ENCODE data around the gene SP5. TPM values are rescaled to one million over a fixed set of nuclear protein-coding genes. Genes with fewer than 3 reads are reported as not detected.
"Not testable (repeated sequence)": the region's sequence is repeated elsewhere in the genome, so short reads cannot be mapped to it uniquely, and the experiment has no call there.

The SP5 gene
- total and polyA plus RNA-seq, 12 donors: 0.16 to 9.2 (median 2.8) TPM

DNA sequence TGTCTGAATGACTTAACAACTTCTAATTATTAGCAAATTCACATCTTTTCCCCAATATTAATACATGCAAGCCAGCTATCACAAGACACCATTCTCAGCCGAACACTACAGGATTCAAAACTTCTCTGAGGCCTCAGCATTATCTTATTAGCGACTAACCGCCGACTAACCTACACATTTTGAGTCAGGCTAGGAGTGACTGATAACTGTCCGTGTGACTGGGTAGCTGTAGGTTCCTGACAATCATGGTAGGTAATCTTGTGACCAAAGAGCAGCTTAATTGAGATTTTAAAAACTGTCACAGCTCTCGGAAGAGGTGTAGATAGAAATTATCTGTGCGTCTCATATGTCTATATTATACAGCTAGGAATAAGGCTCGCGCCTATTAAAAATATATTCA lies 44.1 kb upstream of the SP5 start:
- no peaks in the 10 kb centered on the region for H3K4me1 ChIP-seq (replicated peaks in 1 of 2)
- 83 to 88% (median 85%) methylated on average over 9 of the region's 9 CpGs for WGBS, 4 donors
- H3K27me3 ChIP-seq: no peaks in the 10 kb centered on the region
- intact Hi-C loops (cut with DNase I): no loop called here
- DNase-seq: no peak
- no peaks in the 10 kb centered on the region for H3K9me3 ChIP-seq (replicated peaks in 1 of 3)
- TF ChIP-seq, protein P1, sequence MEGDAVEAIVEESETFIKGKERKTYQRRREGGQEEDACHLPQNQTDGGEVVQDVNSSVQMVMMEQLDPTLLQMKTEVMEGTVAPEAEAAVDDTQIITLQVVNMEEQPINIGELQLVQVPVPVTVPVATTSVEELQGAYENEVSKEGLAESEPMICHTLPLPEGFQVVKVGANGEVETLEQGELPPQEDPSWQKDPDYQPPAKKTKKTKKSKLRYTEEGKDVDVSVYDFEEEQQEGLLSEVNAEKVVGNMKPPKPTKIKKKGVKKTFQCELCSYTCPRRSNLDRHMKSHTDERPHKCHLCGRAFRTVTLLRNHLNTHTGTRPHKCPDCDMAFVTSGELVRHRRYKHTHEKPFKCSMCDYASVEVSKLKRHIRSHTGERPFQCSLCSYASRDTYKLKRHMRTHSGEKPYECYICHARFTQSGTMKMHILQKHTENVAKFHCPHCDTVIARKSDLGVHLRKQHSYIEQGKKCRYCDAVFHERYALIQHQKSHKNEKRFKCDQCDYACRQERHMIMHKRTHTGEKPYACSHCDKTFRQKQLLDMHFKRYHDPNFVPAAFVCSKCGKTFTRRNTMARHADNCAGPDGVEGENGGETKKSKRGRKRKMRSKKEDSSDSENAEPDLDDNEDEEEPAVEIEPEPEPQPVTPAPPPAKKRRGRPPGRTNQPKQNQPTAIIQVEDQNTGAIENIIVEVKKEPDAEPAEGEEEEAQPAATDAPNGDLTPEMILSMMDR (IDR thresholded peaks at IDR 0.05): no peak
- no peak for TF ChIP-seq POLR2A (IDR thresholded peaks at IDR 0.05)
- no peak overlapping the region for H3K4me3 ChIP-seq
- no peak overlapping the region for H3K27ac ChIP-seq
- H3K36me3 ChIP-seq (replicated peaks in 1 of 2): no peaks in the 10 kb centered on the region

DNA sequence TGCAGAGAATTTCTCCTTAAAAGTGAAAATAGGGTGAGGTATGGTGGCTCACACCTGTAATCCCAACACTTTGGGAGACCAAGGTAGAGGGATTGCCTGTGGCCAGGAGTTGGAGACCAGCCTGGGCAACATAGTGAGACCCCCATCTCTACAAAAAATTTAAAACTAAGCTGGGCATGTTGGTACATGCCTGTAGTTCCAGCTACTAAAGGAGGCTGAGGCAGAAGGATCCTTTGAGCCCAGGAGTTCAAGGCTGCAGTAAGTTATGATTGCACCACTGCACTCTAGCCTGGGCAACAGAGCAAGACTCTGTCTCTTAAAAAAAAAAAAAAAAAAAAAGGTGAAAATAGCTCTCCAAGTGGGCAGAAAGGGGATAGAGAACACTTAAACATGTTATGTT lies 40.9 kb upstream of the SP5 start:
- DNase-seq; H3K4me3 ChIP-seq; H3K27me3 ChIP-seq; H3K27ac ChIP-seq; intact Hi-C loops (cut with DNase I); H3K36me3 ChIP-seq (replicated peaks in 1 of 2); H3K4me1 ChIP-seq (replicated peaks in 1 of 2); H3K9me3 ChIP-seq (replicated peaks in 1 of 3): not testable (repeated sequence)

DNA sequence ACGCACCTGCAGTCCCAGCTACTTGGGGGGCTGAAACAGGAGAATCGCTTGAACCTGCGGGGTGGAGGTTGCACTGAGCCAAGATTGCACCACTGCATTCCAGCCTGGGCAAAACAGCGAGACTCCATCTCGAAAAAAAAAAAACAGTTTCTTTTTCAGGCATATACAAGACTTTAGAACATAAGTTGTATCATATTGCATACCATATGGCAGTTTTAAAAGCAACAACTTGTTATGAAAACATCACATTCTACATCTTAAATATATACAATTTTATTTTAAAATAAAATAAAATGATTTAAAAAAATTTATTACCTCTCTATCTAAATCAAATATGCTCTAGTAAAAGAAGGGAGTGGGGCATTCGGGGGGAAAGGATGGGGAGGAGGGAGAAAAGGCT lies 39.4 kb upstream of the SP5 start:
- TF ChIP-seq POLR2A (IDR thresholded peaks at IDR 0.05): no peak
- TF ChIP-seq, protein P1 (IDR thresholded peaks at IDR 0.05): no peak
- Histone ChIP-seq H3K27me3 (no peaks in the 10 kb centered on the region), H3K36me3 (replicated peaks in 1 of 2) (no peaks in the 10 kb centered on the region), H3K4me1 (replicated peaks in 1 of 2) (no peaks in the 10 kb centered on the region), H3K4me3 (no peak overlapping the region), H3K27ac (no peak overlapping the region), H3K9me3 (replicated peaks in 1 of 3) (no peaks in the 10 kb centered on the region)
- 82 to 89% (median 87%) methylated on average over 6 of the region's 6 CpGs for WGBS, 4 donors
- no peak for DNase-seq
- intact Hi-C loops (cut with DNase I): no loop called here

DNA sequence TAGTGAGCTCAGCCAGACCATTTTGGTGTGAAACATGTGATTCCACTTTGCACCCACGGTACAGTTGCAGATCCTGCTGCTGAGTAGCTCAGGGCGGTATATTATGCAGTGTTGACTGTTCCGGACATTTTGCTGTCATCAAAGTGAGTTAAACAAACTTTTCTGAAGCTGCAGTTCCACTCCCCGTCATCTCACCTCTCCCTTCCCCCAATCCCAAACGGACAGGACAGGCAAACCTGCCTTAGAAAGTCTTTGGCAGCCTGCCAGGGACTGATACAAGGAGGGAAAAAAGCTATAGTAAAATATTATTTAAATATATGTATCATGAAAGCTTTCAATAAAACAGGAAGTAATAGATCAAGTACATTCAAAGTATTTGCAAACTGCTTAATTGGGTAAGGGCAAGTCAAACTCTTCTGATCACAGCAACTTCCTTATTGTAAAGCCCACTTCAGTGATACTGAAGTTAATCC lies 35.5 kb upstream of the SP5 start:
- 45 to 56% (median 51%) methylated on average over 5 of the region's 5 CpGs for WGBS, 4 donors
- Histone ChIP-seq H3K27ac (no peak overlapping the region), H3K4me3 (no peak overlapping the region), H3K36me3 (replicated peaks in 1 of 2) (no peaks in the 10 kb centered on the region), H3K9me3 (replicated peaks in 1 of 3) (no peaks in the 10 kb centered on the region), H3K4me1 (replicated peaks in 1 of 2) (no peaks in the 10 kb centered on the region), H3K27me3 (no peaks in the 10 kb centered on the region)
- intact Hi-C loops (cut with DNase I): no loop called here
- TF ChIP-seq POLR2A (IDR thresholded peaks at IDR 0.05): no peak
- DNase-seq: no peak

DNA sequence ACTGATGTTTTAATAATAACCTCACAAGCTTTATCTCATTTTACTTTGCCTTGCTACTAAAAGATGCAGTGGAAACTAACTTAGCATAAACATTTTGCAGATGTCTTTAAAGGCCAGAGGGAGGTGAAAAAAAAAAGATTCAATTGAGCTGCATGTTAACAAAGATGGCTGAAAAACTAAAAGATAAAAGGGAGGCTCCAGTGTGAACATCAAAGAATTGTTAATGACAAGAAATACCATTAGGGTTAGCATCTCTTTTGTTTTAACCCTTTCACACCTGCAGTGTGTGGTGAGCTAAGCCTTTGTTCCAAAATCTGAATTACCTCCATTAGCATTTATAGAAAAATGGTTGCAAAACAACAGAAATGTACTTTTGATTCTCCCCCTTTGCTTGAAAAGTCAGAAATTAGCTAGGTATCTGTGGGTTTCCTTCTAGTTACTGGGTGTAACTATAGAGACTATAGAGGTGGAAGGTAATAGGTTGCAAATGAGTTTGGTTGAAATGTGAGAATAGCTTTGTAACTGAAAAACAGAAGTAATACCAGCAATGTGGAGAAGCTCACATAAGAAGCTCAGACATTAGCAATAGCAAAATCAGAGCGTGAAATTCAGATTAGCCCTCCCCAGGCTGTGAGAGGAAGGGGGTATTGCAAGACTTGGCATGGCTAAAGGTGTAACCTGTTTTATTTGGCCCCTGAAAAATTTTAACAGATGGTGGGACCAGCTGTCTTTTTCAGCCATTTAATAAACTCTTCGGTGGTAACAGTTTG lies 34.8 kb upstream of the SP5 start:
- 66 to 75% (median 69%) methylated on average over 2 of the region's 2 CpGs for WGBS, 4 donors
- H3K27me3 ChIP-seq: no peaks in the 10 kb centered on the region
- H3K9me3 ChIP-seq (replicated peaks in 1 of 3): no peaks in the 10 kb centered on the region
- TF ChIP-seq, protein P1 (IDR thresholded peaks at IDR 0.05): no peak
- TF ChIP-seq POLR2A (IDR thresholded peaks at IDR 0.05): no peak
- no peak for DNase-seq
- H3K36me3 ChIP-seq (replicated peaks in 1 of 2): no peaks in the 10 kb centered on the region
- intact Hi-C loops (cut with DNase I): no loop called here
- no peaks in the 10 kb centered on the region for H3K4me1 ChIP-seq (replicated peaks in 1 of 2)
- H3K4me3 ChIP-seq: no peak overlapping the region
- H3K27ac ChIP-seq: no peak overlapping the region
